Activated T-helper 1 cell treated with anti-CD3 and anti-CD28 coated beads, Interleukin-12 subunit alpha, Interleukin-12 subunit beta, Interleukin-2, Interleukin-4 antibody, amounts not matched to agents 30 ng/mL and 10 ng/mL and 1 ng/mL, durations not matched to agents 14 hours and 24 hours and 36 hours (primary cell): ENCODE data around the gene COBL. TPM values are rescaled to one million over a fixed set of nuclear protein-coding genes. Genes with fewer than 3 reads are reported as not detected.

Experiments used
- DNase-seq: peaks from one replicate; pipeline ENCODE4 v3.0.0; 2021; ENCODE audit warnings: low spot score
- H3K27ac Mint-ChIP-seq: one replicate; pipeline ENCODE4 v1.8.0; 2021; ENCODE audit warnings: mild to moderate bottlenecking, mixed read lengths
- H3K27me3 Mint-ChIP-seq: one replicate; pipeline ENCODE4 v1.8.0; 2022; ENCODE audit warnings: mild to moderate bottlenecking, moderate library complexity, mixed read lengths; ENCODE audit not compliant: insufficient read depth
- H3K36me3 Mint-ChIP-seq: one replicate; pipeline ENCODE4 v1.8.0; 2021; ENCODE audit warnings: low read depth, mixed read lengths
- H3K4me1 Mint-ChIP-seq: one replicate; pipeline ENCODE4 v1.8.0; 2021; ENCODE audit warnings: low read depth, mixed read lengths
- H3K4me3 Mint-ChIP-seq: one replicate; pipeline ENCODE4 v1.8.0; 2021; ENCODE audit warnings: mild to moderate bottlenecking, moderate library complexity, mixed read lengths
- H3K9me3 Mint-ChIP-seq: one replicate; pipeline ENCODE4 v1.8.0; 2021; ENCODE audit warnings: mixed read lengths
- intact Hi-C: fragments of 100-400 bp; cut with micrococcal nuclease; formaldehyde crosslinking; loops from one replicate; pipeline ENCODE4 v1.15.1; 2024
- total RNA-seq: library from RNA; stranded (reverse); gene quantifications from 2 replicates; pipeline ENCODE4 v1.2.3, GENCODE V29; 2022

Gene COBL
- total RNA-seq, 1 donor from 2014 or later = not detected

- Mint-ChIP-seq H3K9me3 (no peaks in the 10 kb centered on the region), H3K27ac (no peak overlapping the region), H3K4me1 (no peaks in the 10 kb centered on the region), H3K27me3 (no peaks in the 10 kb centered on the region), H3K4me3 (no peak overlapping the region), H3K36me3 (no peaks in the 10 kb centered on the region)
- intact Hi-C loops = no loop called here
- no peak for DNase-seq
These were observed 70.1 kb downstream of the COBL start for GRCh38 chr7:51246258-51247245.

DNA sequence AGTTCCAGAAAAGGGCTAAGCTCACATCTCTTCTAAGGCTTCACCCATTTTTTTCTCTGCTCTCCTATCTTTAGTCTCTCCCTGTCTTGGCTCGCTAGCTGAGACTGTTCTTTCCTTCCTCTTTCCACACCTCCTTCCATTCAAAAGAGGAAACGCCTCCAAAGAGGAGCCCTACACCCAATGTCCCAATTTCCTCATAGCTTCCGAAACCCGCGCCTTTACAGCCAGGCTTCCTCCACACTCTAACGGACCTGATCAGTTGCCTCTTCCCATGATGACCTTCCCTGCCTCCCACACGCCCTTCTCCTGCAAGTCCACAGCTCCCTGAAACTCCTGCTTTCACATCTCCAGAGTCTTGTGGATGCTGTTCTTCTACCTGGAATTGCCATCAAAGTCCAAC lies 71.7 kb downstream of the COBL start:
- intact Hi-C loops = no loop called here
- Mint-ChIP-seq H3K4me1 (no peaks in the 10 kb centered on the region), H3K27me3 (peaks cover 3% of the 10 kb centered on the region), H3K9me3 (no peaks in the 10 kb centered on the region), H3K4me3 (no peak overlapping the region), H3K27ac (no peak overlapping the region), H3K36me3 (no peaks in the 10 kb centered on the region)
- no peak for DNase-seq

GRCh38 chr7:51244053-51244452 lies 72.6 kb downstream of the COBL start:
- DNase-seq = no peak
- H3K4me3 Mint-ChIP-seq = no peak overlapping the region
- no peaks in the 10 kb centered on the region for H3K4me1 Mint-ChIP-seq
- H3K9me3 Mint-ChIP-seq = no peaks in the 10 kb centered on the region
- H3K27me3 Mint-ChIP-seq = peaks cover 3% of the 10 kb centered on the region
- intact Hi-C loops = no loop called here
- H3K27ac Mint-ChIP-seq = no peak overlapping the region
- no peaks in the 10 kb centered on the region for H3K36me3 Mint-ChIP-seq

- peaks cover 3% of the 10 kb centered on the region for H3K27me3 Mint-ChIP-seq
- no peaks in the 10 kb centered on the region for H3K36me3 Mint-ChIP-seq
- H3K4me3 Mint-ChIP-seq = no peak overlapping the region
- intact Hi-C loops = no loop called here
- H3K9me3 Mint-ChIP-seq = no peaks in the 10 kb centered on the region
- H3K4me1 Mint-ChIP-seq = no peaks in the 10 kb centered on the region
- no peak overlapping the region for H3K27ac Mint-ChIP-seq
- no peak for DNase-seq
These were observed 73.0 kb downstream of the COBL start for GRCh38 chr7:51243631-51244030.

- Mint-ChIP-seq H3K36me3 (no peaks in the 10 kb centered on the region), H3K27me3 (peaks cover 3% of the 10 kb centered on the region), H3K27ac (no peak overlapping the region), H3K9me3 (no peaks in the 10 kb centered on the region), H3K4me3 (no peak overlapping the region), H3K4me1 (no peaks in the 10 kb centered on the region)
- DNase-seq = no peak
- intact Hi-C loops = no loop called here
These were observed 73.6 kb downstream of the COBL start for GRCh38 chr7:51242881-51243518.

DNA sequence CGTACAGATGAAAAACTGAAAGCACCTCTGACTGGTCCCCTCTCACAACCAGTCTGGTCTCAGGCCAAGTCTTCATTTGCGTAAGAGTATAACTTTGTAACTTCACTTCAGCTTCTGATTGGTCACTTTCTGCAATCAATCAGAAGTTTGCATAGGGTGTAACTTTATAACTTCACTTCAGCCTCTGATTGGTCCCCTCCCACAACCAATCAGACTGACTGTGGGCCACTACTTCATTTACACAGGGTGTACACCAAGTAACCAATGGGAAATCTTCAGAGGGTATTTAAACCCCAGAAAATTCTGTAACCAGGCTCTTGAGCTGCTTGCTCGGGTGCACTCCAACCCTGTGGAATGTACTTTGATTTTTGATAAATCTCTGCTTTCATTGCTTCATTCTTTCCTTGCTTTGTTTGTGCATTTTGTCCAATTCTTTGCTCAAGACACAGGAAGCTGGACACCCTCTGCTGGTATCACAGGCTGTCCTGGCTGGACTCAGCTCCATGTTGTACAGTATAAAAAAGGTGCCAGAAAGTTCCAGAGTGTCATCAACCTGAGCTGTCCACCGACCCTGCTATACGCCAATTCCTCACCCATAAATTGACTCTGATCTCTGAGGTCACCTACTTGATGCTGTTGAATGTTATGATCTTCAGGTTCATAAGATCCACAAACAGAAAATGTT lies 74.5 kb downstream of the COBL start:
- H3K27ac Mint-ChIP-seq = no peak overlapping the region
- no peak overlapping the region for H3K4me3 Mint-ChIP-seq
- H3K36me3 Mint-ChIP-seq = no peaks in the 10 kb centered on the region
- H3K9me3 Mint-ChIP-seq = no peaks in the 10 kb centered on the region
- peaks cover 3% of the 10 kb centered on the region for H3K27me3 Mint-ChIP-seq
- no peaks in the 10 kb centered on the region for H3K4me1 Mint-ChIP-seq
- intact Hi-C loops = no loop called here
- DNase-seq = no peak

DNA sequence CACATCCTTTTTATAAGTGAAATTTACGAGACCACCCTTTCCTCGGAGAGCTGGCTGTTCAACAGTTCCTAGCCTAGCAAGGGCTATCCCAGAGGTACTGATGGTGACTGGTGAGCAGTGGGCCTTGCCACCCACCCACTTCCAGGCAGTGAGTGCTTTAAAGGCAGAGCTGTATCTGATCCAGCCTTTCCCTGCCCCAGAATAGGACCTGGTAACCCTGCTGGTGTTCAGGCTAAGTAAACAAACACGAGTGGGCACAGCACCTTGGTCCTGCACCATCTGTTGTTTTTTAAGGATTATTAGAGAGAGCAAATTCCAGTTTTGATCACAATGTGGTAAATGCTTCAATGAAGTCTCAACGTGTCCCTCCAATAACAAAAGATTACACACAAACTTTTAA lies 75.7 kb downstream of the COBL start:
- Mint-ChIP-seq H3K4me3 (no peak overlapping the region), H3K4me1 (no peaks in the 10 kb centered on the region), H3K9me3 (no peaks in the 10 kb centered on the region), H3K36me3 (no peaks in the 10 kb centered on the region), H3K27ac (no peak overlapping the region), H3K27me3 (peaks cover 3% of the 10 kb centered on the region)
- no peak for DNase-seq
- intact Hi-C loops = no loop called here

GRCh38 chr7:51239691-51240090 lies 76.9 kb downstream of the COBL start:
- Mint-ChIP-seq H3K27me3 (peaks cover 3% of the 10 kb centered on the region), H3K4me3 (no peak overlapping the region), H3K4me1 (no peaks in the 10 kb centered on the region), H3K36me3 (no peaks in the 10 kb centered on the region), H3K27ac (no peak overlapping the region), H3K9me3 (no peaks in the 10 kb centered on the region)
- intact Hi-C loops = no loop called here
- DNase-seq = no peak

GRCh38 chr7:51238981-51239495 lies 77.6 kb downstream of the COBL start:
- H3K36me3 Mint-ChIP-seq = no peaks in the 10 kb centered on the region
- intact Hi-C loops = no loop called here
- H3K4me3 Mint-ChIP-seq = no peak overlapping the region
- H3K27ac Mint-ChIP-seq = no peak overlapping the region
- H3K4me1 Mint-ChIP-seq = no peaks in the 10 kb centered on the region
- H3K9me3 Mint-ChIP-seq = no peaks in the 10 kb centered on the region
- H3K27me3 Mint-ChIP-seq = peaks cover 3% of the 10 kb centered on the region
- DNase-seq = no peak

DNA sequence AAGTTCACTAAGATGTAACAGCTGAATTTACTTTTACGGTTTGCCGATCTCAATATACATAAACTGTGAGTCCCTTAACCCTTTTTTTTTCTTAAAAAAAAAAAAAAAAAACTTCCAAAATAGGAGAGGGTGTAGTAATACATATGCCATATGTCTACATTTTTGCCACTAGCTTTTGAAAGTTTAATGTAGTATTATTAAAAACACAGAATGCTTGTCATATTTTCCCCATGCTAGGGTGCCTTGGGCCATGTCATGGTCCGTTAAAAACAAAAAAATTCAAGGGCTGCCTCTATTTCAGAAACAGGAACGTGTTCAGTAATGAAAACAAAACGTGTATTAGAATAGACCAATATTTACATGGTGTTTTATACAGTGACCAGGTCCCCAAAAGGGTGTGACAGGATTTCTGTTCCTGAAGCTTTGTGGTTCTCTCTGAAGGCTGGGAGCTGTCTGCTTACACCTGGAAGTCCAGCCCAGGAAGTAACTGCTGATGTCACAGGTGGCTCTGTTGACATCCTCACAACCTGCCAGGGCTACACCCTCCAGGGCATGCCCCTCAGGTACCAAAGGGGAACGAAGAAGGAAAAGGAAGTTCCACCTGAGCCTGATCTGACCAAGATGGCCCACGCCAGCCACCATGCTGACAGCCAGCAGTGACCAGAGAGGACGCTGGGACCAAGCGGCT lies 79.0 kb downstream of the COBL start:
- Mint-ChIP-seq H3K27ac (no peak overlapping the region), H3K9me3 (no peaks in the 10 kb centered on the region), H3K4me1 (no peaks in the 10 kb centered on the region), H3K27me3 (peaks cover 3% of the 10 kb centered on the region), H3K4me3 (no peak overlapping the region), H3K36me3 (no peaks in the 10 kb centered on the region)
- intact Hi-C loops = no loop called here
- DNase-seq = no peak

- Mint-ChIP-seq H3K27ac (no peak overlapping the region), H3K4me1 (no peaks in the 10 kb centered on the region), H3K27me3 (peaks cover 3% of the 10 kb centered on the region), H3K9me3 (no peaks in the 10 kb centered on the region), H3K4me3 (no peak overlapping the region), H3K36me3 (no peaks in the 10 kb centered on the region)
- intact Hi-C loops = no loop called here
- DNase-seq = no peak
These were observed 80.0 kb downstream of the COBL start for GRCh38 chr7:51236470-51237132.
